Measurements from ENCODE around the gene PHKB.
"Not testable (repeated sequence)": the region's sequence is repeated elsewhere in the genome, so short reads cannot be mapped to it uniquely, and the experiment has no call there.

Gene PHKB

DNA sequence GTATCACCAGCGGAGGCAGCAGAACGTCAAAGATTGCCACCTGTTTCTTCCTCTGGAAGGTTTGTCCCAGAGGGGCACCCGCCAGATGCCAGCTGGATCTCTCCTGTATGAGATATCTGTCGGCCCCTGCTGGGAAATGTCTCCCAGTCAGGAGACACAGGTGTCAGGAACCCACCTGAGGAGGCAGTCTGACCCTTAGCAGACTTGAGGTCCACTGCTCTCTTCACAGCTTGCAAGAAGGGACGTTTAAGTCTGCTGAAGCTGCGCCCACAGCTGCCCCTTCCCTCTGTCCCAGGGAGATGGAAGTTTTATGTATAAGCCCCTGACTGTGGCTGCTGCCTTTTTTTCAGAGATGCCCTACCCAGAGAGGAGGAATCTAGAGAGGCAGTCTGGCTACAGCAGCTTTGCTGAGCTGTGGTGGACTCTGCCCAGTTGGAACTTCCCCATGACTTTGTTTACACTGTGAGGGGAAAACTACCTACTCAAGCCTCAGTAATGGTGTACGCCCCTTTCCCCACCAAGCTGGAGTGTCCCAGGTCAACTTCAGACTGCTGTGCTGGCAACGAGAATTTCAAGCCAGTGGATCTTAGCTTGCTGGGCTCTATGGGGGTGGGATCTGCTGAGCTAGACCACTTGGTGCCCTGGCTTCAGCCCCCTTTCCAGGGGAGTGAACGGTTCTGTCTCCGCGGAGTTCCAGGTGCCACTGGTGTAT, 92.9 kb downstream of the PHKB start:
- FAIRE-seq (no peak), DNase-seq (ENCODE audit: extremely low spot score, insufficient read length, low read depth) (no peak)

DNA sequence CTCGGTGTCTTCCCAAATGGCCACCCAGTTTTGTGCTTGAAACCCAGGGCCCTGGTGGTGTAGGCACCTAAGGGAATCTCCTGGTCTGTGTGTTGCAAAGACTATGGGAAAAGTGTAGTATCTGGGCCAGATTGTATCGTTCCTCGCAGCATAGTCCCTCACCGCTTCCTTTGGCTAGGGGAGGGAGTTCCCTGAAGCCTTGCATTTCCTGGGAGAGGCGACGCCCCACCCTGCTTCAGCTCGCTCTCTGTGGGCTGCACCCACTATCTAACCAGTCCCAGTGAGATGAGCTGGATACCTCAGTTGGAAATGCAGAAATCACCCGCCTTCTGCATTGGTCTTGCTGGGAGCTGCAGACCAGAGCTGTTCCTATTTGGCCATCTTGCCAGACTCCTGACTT, 93.5 kb downstream of the PHKB start:
- not testable (repeated sequence) for FAIRE-seq; DNase-seq (ENCODE audit: extremely low spot score, insufficient read length, low read depth)

DNA sequence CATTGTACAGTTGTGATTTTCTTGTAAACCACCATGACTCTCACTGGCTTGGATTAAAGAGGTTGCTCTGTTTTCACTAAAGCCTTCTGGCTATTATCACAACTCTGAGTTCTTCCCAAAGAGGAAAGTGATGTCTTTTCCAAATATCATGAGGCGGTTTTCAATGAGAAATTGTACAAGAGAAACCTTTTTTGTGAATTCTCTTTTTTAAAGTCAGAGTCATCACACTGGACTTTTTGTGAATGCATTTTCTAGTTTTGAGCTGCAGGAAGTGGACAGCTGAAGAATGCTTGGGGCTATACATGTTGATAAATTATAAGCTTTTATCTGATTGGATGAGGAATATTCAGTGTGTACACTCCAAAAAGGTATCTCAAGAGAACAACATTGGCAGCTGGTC, 100.2 kb downstream of the PHKB start:
- DNase-seq (ENCODE audit: extremely low spot score, insufficient read length, low read depth) (no peak), FAIRE-seq (no peak)

DNA sequence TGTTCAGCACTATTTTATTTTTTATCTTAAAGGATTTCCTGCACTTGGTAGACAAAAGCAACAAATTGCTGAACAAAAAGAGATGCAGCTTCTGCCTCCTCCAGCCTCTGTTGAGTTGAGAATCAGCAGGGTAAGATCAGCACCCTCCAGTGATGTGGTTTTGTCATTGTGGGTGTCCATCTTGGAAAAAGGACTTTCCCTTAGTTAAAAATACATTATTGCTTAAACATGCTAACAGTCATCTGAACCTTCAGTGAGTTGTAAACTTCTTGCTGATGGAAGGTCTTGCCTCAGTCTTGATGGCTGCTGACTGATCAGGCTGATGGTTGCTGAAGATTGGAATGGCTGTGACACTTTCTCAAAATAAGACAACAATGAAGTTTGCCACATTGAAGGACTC, 101.2 kb downstream of the PHKB start:
- no peak for FAIRE-seq

DNA sequence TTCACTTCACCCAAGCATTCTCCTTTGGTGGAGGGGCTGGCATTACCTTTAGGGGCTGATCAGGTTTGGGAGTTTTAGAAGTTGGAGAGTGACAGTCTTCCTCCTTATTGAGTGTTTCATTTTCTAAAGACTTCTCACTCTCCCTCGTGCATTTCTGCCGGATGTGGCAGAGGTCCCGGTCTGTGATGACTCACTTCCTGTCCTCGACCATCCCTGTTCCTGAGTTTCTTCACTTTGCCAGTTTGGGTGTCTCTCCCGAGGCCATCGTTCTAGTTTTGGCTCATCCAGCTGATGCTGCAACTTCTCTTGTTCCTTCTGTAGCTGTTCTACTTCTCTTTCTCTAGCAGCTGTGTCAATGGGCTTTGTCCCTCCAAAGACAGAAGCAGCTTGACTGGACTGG, 104.3 kb downstream of the PHKB start:
- no peak for DNase-seq (ENCODE audit: extremely low spot score, insufficient read length, low read depth)
- FAIRE-seq = peak; percentile 50

More for the DNA sequence above, 101.2 kb downstream of the PHKB start:
- DNase-seq (ENCODE audit: extremely low spot score, insufficient read length, low read depth) = no peak

DNA sequence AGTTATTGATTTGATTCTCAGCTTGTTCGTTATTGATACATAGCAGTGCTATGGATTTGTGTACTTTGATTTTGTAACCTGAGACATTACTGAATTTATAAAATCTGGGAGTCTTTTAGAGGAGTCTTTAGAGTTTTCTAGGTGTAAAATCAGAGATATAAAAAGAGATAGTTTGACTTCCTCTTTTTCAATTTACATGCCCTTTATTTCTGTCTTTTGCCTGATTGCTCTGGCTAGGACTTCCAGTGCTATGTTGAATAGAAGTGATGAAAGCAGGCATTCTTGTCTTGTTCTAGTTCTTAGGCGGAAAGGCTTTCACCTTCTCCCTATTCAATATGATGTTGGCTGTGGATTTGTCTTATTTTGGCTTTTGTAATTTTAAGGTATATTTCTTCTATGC, 106.2 kb downstream of the PHKB start:
- FAIRE-seq = peak; percentile 50
- no peak for DNase-seq (ENCODE audit: extremely low spot score, insufficient read length, low read depth)

DNA sequence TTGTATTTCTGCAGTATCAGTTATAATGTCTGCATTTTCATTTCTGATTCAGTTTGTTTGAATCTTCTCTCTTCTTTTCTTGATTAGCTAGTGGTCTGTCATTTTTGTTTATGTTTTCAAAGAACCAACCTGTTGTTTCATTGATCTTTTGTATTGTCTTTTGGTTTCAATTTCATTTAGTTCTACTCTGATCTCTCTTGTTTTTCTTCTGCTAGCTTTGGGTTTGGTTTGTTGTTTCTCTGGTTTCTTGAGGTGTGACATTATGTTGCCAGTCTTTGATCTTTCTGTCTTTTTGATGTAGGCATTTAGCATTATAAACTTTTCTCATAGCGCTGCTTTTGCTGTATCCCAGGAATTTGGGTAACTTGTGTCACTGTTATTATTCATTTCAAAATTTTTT, 107.2 kb downstream of the PHKB start:
- DNase-seq (ENCODE audit: extremely low spot score, insufficient read length, low read depth) (no peak), FAIRE-seq (peak; percentile 15)

DNA sequence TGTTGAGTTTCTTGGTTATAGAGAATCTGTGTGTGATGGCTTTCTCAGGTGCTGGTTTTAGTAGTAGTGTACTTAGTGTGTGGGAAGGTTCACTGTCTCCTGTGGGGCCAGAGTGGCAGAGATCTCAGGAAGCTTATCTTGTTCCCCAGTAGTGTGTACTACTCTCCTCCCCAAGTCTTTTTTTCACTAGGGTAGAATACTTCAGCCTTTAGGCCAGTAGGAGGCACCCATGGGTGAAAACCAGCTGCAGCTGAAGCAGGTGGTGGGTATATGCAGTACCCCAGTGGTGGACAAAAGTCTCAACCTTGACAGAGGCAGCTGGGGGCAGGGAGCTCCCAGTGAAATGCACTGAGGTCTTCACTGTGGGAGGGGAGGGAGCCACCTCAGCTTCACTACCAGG, 109.9 kb downstream of the PHKB start:
- DNase-seq (ENCODE audit: extremely low spot score, insufficient read length, low read depth) (no peak), FAIRE-seq (no peak)

DNA sequence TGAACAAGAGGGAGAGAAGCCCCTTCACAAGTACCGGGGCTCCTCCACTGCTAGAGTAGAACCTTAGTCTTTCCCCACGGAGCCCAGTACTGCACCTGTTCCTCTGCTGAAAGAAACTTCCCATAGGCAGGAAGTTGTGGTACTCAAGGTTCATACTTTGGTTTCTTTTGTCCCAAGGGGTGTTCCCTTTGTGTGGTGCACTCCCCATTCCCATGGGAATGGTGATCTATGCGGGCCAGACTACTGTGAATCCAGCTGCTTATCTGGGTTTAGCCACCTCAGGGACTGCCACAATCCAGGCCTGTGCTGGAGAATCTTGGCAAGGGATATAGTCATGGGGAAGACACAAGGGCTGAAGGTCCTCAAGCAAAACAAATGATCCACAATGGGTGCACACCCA, 110.6 kb downstream of the PHKB start:
- DNase-seq (ENCODE audit: extremely low spot score, insufficient read length, low read depth) = no peak
- no peak for FAIRE-seq

DNA sequence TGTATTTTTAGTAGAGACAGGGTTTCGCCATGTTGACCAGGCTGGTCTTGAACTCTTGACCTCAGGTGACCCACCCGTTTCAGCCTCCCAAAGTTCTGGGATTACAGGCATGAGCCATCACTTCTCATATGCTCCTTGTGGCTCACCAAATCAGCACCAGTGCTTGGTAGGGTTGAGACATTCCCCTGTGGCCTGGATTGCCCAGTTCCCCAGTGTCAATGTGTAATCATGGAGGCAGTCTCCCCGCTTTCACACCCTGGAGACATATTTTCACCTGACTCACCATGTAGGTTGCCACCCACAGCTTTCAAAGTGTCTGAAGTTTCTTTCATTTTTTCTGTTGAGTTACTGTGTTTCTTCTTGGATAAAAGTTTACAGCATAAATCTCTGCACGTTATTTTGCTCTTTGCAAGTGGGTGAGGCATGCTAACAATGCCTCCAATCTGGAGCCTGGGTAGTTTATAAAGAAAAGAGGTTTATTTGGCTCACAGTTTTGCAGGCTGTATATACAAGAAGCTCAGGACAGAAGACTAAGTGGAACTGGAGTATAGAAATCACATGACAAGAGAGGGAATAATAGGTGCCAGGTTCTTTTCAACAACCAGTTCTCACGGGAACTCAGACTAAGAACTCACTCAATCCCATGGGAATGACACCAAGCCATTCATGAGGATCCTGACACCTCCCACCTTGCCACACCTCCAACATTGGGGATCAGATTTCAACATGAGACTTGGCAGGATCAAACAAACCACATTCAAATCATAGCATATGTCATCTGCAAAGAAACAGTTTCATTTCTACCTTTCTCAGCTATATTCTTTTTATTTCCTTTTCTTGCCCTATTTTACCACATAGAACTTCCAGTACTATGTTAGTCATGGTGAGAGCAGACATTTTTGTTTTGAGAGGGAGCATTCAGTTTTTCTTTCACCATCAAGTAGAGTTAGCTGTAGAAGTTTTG, 113.2 kb downstream of the PHKB start:
- DNase-seq (ENCODE audit: extremely low spot score, insufficient read length, low read depth) (peak; percentile 14), FAIRE-seq (peak; percentile 85)

DNA sequence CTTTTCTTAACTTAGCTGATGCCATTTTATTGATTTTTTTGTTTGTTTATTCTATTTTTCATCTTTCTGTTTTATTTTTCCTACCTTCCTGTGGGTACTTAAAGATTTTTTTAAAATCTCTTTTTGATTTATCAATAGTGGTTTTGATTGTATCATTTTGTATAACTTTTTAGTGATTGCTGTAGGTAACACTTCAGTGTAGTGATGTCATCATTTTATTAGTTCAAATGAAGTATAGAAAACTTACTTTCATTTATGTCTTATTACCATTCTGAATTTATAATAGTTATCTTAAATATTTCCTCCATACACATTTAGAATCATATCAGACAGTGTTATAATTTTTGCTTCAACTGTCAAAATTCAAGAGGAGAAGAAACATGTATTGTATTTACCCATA, 115.9 kb downstream of the PHKB start:
- DNase-seq (ENCODE audit: extremely low spot score, insufficient read length, low read depth) (no peak), FAIRE-seq (no peak)

DNA sequence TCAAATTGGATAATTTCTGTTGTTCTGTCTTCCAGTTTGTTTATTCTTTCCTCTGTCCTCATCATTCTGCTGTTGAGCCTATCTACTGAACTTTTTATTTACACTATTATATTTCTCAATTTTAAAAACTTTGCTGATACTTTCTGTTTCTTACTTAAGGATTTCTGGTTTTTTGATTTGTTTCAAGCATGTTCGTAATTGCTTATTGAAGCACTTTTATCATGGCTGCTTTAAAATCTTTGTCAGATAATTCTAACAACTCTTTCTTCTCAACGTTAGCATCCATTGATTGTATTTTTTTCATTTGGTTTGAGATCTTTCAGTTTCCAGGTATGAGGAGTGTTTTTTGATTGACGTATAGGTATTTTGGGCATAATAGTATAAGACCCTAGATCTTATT, 116.9 kb downstream of the PHKB start:
- FAIRE-seq (no peak), DNase-seq (ENCODE audit: extremely low spot score, insufficient read length, low read depth) (no peak)

DNA sequence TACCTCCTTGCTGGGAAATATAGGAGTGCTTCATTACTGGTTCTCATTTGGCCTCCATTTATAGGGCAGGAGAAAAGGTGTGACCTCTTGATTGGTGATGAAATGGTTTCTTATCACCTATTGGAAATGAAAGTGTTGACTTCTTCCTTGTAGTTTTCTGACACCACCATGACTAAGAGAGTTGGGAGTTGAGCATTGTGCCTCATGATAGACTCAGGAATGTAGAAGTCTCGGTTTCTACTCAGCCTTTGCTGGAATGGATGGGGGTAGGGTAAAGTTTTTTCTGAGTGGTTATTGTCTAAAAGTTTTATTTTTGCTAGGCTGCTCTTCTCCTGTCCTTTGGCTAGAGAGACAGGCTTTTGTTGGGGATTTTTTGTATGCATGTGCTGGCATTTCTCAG, 117.4 kb downstream of the PHKB start:
- DNase-seq (ENCODE audit: extremely low spot score, insufficient read length, low read depth) (no peak), FAIRE-seq (no peak)

DNA sequence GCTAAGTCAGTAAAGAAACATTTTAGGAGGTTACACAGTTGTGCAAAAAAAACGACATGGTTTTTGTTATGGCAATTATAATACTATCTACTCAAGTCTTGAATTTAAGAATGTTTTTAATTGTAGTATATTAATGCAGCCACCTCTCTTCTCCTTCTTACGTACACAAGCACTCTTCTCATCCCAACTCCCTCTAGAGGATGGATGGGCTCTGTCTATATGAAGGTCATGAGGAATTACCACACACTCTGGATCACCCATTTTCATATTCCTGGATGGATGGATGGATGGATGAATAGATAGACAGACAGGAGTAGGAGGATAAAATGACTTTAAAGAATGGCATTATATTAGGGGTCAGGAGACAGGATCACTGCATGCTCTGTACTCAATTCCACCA, 120.0 kb downstream of the PHKB start:
- no peak for FAIRE-seq

DNA sequence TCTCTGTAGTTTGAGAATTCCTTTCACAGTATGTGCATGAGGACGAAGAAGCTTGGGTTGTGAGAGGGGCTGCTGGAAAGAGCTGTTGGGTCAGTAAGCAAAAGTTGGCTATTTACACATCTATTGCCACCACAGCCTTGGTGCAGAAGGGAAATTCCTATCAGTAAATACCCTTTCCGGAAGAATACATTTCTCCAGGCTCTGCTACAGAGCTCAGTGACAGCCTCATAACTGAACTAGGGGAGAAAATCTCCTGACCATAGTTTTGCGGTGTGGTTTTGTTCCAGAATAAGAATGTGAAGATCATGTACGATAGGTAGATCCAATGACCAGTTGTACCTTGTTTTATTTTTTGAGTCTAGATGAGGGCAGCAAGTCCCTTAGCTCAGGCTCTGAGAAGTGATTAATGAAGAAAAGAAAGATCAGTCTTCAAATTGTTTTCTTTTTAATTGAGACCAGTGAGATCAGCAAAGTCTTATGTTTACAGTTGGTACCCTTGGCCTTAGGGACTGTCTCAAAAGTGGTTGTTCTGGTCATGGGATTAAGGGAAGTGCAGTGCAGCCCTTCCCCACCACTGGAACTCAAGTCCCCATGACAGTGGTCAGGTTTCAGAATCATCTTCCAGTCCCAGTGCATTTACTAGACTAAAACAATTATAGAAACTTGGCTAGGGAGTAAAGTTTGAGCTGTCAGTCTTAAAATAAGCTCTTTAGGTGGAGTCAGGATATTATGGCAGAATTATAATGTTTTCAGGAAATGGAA, 123.5 kb downstream of the PHKB start:
- no peak for FAIRE-seq
- no peak for DNase-seq (ENCODE audit: extremely low spot score, insufficient read length, low read depth)

More for the DNA sequence above, 120.0 kb downstream of the PHKB start:
- DNase-seq (ENCODE audit: extremely low spot score, insufficient read length, low read depth) = no peak

DNA sequence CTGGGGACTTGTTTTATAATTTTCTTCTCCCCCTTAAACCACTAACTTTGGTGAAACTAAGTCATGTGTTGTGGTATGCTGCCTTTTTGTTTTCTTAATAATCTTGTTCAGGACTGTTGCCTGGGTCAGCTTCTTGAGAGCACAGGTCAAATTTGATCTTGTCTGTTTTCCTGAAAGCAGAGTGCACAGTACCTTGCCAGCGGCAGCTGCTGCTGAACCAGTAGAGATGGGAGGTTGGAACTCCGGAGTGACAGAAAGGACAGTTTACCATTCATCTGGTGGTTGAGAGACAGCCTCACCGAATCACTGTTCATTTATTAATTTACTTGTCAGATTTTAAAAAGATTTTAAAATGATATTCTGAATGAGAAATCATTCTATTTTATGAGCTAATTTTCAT, 125.0 kb downstream of the PHKB start:
- FAIRE-seq (no peak), DNase-seq (ENCODE audit: extremely low spot score, insufficient read length, low read depth) (no peak)

DNA sequence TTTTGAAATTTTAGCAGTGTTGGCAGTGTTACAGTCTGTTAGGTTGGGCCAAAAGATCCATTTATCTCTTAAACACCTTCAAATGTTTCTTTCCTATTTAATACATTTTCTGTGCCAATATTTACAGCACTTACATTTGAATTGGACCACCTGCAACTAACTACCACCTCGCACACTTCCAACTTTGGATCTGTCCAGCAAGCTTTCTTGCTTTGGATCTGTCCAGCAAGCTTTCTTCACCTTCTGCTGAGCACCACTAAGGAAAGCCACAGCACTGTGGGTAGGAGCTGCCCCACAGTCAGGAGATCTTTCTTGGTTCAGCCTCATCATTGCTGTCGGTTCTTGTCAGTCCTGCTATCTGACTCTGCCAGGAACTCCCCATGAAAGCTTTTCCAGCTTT, 129.3 kb downstream of the PHKB start:
- DNase-seq (ENCODE audit: extremely low spot score, insufficient read length, low read depth) (no peak), FAIRE-seq (no peak)

DNA sequence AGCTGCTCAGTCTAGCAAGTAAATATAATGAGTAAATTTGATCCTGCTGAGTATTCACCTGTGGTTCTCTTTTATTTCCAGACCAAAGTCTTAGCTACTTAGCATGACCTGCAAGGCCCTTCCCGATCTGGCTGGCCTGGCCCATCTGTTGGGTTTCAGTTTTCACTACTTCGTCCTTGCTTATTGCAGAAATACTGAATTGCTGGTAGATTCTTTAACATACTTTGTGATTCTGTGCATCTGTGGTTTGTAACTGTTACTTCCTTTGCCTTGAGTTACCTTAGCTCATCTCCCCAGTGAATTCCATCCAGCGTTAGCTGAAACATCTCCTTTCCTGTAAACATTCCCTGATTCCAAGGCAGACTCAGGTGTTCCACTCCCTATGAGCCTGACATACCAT, 131.1 kb downstream of the PHKB start:
- FAIRE-seq = no peak
- DNase-seq (ENCODE audit: extremely low spot score, insufficient read length, low read depth) = no peak

DNA sequence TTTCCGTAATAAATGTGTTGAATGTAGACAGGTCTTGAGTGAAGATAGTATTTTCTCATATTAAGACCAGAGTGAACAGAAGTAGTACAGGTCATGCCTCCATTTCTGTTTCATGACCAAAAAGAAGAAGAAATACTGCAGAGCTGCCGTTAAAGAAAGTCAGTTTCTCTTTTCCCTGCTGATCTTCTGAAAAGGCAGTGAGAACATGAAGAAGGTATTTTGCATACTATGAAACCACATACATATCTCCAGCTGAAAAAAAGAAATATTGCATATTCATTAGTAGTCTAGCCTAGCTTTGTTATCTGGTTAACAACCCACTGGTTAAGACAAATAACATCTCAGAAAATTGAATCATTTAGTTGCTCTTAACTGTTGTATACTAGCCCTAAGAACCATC, 138.4 kb downstream of the PHKB start:
- peak; percentile 82 for FAIRE-seq
- no peak for DNase-seq (ENCODE audit: extremely low spot score, insufficient read length, low read depth)

DNA sequence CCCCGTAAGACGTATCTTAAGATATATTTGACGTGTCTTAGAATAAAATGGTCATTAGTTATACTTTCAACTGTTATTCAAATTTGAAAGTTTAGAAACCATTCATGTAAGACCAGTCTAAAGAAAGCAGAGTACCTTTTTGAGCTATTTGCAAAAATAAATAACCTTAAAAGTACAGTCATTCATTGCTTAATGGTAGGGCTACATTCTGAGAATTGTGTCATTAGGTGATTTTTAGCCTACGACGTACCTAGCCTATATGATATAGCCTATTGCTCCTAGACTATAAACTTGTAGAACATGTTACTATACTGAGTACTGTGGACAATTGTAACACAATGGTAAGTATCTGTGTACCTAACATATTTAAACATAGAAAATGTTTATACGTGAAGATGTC, 139.2 kb downstream of the PHKB start:
- peak; percentile 35 for FAIRE-seq

DNA sequence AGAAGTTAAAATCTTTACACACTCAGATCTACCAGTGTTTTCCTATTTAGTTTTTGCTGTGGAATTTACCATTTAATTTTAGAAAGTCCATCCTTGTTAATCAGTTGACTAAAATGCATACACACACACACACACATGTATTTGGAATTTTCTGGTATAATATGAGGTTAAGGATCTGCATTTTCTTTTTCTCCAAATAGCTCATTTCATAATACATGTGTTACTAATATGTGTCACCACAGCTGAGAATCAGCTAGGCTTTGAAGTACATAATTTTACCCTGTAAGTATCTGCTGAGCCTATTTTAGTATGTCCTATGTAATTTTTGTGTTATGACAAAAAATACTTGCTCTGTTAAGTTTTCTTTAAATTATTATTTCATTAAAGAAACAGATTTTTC, 143.2 kb downstream of the PHKB start:
- FAIRE-seq = no peak

More for the DNA sequence above, 139.2 kb downstream of the PHKB start:
- DNase-seq (ENCODE audit: extremely low spot score, insufficient read length, low read depth) = no peak

More for the DNA sequence above, 143.2 kb downstream of the PHKB start:
- no peak for DNase-seq (ENCODE audit: extremely low spot score, insufficient read length, low read depth)

All from GM18507 (cell line).